Activated CD4-positive, alpha-beta T cell treated with anti-CD3 and anti-CD28 coated beads, Interleukin-2, amount 50 U/mL, for 48 hours (primary cell): ENCODE measurements around the gene KIAA0040.
"Not testable (repeated sequence)": the region's sequence is repeated elsewhere in the genome, so short reads cannot be mapped to it uniquely, and the experiment has no call there.

ENCODE experiments used
- DNase-seq, 2 experiments: peaks; one replicate each; pipeline ENCODE4 v3.0.0-alpha.2; 2020

Gene KIAA0040

GRCh38 chr1:175133673-175134435 is 58.7 kb downstream of the KIAA0040 start:
- DNase-seq, result no peak

GRCh38 chr1:175132436-175132835 is 60.1 kb downstream of the KIAA0040 start:
- no peak for DNase-seq

DNA sequence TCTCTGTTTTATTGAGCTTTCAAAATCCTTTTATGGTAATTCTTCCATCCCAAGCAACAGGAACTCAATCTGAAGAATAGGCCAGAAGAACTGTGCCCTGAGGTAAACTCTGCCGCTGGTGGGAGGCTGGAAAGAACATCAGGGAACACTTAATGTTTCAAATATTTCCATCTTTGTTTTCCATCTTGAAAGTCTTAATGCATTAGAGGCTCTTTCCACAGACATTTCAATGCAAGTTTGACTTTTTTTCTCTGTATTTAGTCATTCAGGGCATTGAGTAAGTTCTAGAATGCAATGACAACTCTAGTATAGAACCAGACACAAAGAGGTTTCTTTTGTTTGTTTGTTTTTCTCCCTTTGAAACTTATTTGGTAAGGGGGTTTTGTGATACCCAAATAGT is 61.5 kb downstream of the KIAA0040 start:
- no peak for DNase-seq

DNA sequence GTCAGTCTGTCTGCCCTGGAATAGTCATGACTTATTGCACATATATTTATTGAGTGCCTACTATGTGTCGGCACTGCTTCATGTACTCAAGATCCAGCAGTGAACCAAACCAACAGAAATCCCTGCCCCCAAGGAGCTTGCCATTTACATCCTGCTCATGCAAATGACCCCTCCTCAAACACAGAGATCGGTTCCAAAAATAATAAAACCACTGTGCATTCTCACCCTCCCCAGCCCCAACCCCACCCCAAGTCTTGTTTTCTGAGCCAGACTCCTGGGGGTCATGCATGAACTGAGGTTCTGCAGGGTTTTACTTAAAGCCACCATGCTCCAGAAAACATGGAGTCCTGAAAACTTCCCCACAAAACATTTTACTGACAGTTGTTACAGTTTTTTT is 61.9 kb downstream of the KIAA0040 start:
- DNase-seq, result no peak

DNA sequence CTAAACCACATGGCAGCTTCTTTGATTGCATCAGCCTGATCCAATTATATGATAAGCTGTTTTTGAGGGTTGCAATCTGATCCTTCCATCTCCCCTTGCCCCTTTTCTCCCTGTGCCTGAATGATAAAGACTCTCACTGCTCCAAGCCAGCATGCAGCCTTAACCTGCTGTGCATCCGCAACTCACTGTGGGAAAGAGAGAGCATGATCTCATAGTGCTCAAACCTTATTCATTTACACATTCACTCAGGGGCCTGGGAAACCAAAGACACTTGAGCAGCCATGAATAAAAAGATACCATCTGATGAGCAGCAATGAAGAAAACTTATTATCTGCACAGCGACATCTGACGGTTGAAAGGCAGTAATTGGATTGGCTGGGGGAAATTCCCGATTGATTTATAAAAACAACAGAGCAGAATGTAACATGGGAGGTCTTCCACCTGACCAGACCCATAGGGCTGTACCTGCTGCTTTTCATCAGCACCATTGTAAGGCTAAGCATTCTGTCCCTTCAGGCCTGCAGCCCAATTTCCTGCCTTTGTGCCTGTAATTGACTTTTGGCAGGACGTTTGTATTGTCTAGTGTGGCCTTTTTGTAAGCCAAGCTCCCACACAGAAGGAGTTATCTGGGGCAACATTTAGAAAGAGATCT is 62.5 kb downstream of the KIAA0040 start:
- DNase-seq, result no peak

DNA sequence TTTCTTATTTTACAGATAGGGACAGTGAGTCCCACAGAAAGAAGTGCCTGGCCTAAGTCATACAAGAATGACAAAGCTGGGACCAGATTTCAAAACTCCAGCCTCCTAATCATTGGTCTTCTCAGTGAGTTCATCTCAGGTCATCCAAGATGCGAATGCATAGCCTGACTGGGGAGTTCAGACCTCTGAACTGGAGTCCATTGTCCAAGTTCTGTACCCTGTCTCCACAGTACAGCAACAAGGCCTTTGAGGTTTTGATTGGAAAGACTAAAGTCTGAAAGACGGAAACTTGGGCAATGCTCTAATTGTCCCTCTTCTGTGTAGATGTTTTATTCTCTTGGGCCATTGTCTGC is 63.0 kb downstream of the KIAA0040 start:
- no peak for DNase-seq

GRCh38 chr1:175129182-175129581 is 63.4 kb downstream of the KIAA0040 start:
- no peak for DNase-seq

- DNase-seq, result no peak
Observed at GRCh38 chr1:175128523-175128922, 64.1 kb downstream of the KIAA0040 start.

DNA sequence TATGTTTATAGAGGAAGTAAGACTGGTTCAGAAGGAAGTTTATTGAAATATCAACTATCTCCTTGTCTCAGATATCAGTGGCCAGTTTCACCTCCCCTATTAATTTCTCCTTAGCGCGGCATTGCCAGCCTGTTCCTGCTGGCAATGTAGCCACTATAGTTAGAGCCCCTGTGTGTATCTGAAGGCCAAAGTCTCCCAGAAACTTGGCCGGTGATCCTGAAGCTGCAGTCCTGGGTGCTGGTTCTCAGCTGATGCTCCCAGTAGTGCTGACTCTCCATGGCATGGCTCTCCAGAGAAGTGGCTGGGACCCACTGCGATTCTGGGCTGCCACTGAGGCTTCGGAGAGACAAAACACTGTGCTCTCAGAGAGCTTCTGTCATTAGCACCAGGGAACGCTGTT is 65.0 kb downstream of the KIAA0040 start:
- DNase-seq, result no peak

DNA sequence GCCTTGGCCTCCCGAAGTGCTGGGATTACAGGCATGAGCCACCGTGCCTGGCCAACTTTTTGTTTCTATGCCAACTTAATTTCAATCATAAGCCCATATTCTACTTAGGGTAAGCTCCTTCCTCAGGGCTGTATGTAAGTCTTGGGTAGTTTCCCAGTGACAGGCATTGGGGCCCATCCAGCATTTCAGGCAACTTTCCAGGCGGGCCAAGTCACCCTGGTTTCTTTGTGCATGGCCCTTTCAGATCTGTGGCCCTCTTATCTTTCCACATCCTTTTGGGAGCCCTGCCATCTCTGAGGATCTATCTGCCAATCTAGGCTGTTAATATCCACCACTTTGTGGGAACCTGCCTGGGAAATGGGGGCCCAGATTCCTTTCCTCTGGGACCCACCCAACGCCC is 66.2 kb downstream of the KIAA0040 start:
- no peak for DNase-seq

DNA sequence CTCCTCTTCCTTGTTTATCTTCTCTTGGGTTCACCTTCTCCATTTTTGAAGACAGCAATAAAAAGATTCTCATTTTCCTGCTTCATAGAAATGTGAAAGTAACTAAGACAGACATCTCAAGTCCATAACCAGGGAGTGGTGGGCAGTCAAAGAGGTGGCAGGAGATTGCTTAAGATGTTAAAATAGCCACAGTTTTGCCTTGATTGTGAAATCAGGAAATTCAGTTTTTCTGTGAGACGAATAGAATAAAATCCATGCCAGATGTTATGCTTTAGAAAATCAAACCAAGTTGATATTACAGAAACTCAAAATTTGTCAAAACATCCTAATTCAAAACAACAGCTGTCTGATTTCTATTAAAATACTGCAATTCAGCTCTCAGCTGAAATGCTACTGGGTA is 67.7 kb downstream of the KIAA0040 start:
- no peak for DNase-seq

- DNase-seq, result no peak
Observed at GRCh38 chr1:175120511-175120910, 72.1 kb downstream of the KIAA0040 start.

DNA sequence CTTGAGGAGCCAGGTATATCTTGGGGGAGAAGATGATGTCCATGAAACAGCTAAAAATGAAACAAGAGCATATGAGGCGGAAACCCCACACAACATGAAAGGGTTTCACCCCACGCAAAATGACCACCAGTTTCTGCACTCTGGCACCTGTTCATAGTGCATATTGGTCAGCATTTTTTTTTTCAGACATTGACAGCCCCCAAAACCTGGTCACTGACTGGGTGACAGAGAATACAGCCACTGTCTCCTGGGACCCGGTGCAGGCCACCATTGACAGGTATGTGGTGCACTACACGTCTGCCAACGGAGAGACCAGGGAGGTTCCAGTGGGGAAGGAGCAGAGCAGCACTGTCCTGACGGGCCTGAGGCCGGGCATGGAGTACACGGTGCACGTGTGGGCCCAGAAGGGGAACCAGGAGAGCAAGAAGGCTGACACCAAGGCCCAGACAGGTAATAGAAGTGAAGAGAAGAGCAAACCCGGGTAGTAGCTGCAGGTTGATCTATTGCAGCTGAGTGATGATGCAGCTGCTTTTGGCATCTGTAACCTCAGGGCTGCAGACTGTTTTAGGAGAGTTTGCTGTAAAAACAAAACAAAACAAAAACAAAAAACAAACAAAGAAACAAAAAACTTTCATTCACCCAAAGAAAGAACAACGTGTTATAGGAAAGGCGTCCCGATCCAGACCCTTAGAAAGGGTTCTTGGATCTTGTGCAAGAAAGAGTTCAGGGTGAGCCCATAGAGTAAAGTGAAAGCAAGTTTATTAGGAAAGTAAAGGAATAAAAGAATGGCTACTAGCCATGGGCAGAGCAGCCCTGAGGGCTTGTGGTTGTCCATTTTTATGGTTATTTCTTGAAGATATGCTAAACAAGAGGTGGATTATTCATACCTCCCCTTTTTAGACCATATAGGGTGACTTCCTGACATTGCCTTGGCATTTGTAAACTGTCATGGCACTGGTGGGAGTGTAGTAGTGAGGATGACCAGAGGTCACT is 73.9 kb downstream of the KIAA0040 start:
- DNase-seq, result no peak

DNA sequence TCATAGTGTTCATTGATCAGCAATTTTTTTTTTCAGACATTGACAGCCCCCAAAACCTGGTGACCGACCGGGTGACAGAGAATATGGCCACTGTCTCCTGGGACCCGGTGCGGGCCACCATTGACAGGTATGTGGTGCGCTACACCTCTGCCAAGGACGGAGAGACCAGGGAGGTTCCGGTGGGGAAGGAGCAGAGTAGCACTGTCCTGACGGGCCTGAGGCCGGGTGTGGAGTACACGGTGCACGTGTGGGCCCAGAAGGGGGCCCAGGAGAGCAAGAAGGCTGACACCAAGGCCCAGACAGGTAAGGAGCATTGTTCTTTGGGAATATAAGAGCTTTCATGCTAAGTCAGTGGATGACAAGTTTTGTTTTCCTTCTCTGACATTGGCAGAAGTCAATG is 75.7 kb downstream of the KIAA0040 start:
- DNase-seq, result no peak

DNA sequence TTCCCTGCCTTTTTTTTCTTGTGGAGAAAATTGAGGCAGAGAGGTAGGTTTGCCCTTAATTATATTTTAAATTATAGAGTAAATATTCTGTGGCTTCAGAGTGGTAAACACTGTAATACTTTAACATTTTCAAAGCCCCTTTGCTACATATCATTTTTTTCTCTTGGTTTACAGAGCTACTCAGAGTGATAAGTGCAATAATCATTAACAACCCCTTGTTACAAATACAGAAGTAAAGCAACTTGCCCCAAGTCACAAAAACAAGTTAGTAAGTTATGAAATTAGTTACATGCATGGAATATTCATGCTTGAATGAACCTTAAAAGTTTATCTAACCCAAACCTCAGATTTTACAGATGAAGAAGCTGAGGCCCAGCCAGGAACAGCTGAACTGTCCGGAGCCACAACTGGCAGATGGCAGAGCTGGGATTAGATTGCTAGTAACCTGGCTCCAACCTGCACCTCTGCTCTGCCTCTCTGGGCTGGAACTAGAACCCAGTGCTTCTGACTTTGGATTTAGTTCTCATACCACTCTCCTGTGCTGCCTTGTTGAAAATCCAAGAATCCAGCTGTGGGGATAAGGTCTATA is 76.3 kb downstream of the KIAA0040 start:
- no peak for DNase-seq

GRCh38 chr1:175114996-175115395 is 77.6 kb downstream of the KIAA0040 start:
- DNase-seq, result no peak

DNA sequence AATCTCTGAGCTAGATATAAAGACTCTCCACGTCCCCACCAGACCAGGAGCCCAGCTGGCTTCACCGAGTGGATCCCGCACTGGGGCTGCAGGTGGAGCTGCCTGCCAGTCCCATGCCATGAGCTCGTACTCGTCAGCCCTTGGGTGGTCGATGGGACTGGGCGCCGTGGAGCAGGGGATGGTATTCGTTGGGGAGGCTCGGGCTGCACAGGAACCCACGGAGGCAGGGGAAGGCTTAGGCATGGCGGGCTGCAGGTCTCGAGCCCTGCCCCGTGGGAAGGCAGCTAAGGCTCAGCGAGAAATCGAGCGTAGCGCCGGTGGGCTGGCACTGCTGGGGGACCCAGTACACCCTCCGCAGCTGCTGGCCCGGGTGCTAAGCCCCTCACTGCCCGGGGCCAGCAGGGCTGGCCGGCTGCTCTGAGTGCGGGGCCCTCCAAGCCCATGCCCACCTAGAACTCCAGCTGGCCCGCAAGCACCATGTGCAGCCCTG is 84.2 kb downstream of the KIAA0040 start:
- DNase-seq, result not testable (repeated sequence)
